Duodenal mucosa (tissue), 2 donors: ENCODE data around the gene PPM1H.

ENCODE experiments used
- H3K27ac ChIP-seq: one replicate; pipeline ENCODE4 v1.7.0; 2013; ENCODE audit warnings: low read depth, low read length
- H3K27me3 ChIP-seq, 2 donors: one replicate each; pipeline ENCODE4 v1.7.0; 2013; ENCODE audit warnings: low read length in 2 of 2, control low read depth in 1 of 2; ENCODE audit not compliant: insufficient read depth in 2 of 2, control insufficient read depth in 1 of 2
- H3K36me3 ChIP-seq, 2 donors: one replicate each; pipeline ENCODE4 v1.7.0; 2013; ENCODE audit warnings: low read length in 2 of 2, control low read depth in 1 of 2; ENCODE audit not compliant: insufficient read depth in 2 of 2, control insufficient read depth in 1 of 2
- H3K4me1 ChIP-seq, 2 donors: one replicate each; pipeline ENCODE4 v1.7.0; 2013; ENCODE audit warnings: low read length in 2 of 2, control low read depth in 1 of 2; ENCODE audit not compliant: insufficient read depth in 2 of 2, control insufficient read depth in 1 of 2
- H3K4me3 ChIP-seq, 2 donors: one replicate each; pipeline ENCODE4 v1.7.0; 2013; ENCODE audit warnings: low read length in 2 of 2, low read depth in 1 of 2
- H3K9ac ChIP-seq, 2 donors: one replicate each; pipeline ENCODE4 v1.7.0; 2013; ENCODE audit warnings: low read length in 2 of 2, low read depth in 1 of 2
- H3K9me3 ChIP-seq, 2 donors: one replicate each; pipeline ENCODE4 v1.7.0; 2013; ENCODE audit warnings: low read length in 2 of 2, control low read depth in 1 of 2; ENCODE audit not compliant: control insufficient read depth in 1 of 2

The PPM1H gene

DNA sequence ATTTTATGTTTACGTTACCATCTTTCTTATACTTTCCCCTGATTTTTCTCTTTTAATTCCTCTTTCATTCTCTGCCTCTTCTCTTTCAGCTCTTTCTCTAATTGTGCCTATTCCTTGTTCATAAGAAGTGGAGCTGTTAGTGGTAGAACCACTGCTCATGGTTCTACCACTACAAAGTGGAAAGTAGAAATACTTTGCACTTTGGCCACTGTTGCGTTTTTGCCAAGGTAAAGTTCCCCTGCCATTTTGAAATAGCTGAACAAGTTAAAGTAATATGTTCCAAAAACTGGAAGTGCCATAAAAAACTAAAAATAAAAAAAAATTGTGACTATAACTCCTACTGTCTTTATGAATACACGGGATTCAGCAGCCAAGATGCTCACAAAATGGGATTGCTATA lies 337.7 kb downstream of the PPM1H start:
- Histone ChIP-seq H3K27me3 (no peaks in the 10 kb centered on the region), H3K36me3 (no peaks in the 10 kb centered on the region), H3K4me1 (peaks cover 0 to 11% of the 10 kb centered on the region in 2 donors), H3K27ac (no peak overlapping the region), H3K9me3 (no peaks in the 10 kb centered on the region), H3K4me3 (no peak overlapping the region), H3K9ac (no peak overlapping the region)
